Adrenal gland (tissue), 19 donors: ENCODE measurements around the gene NUDT6. TPM values are rescaled to one million over a fixed set of nuclear protein-coding genes. Genes with fewer than 3 reads are reported as not detected.

Source experiments
- DNase-seq, 7 donors: peaks; one replicate each; pipeline ENCODE4 v3.0.0-alpha.2; 2019 to 2020
- H3K27ac ChIP-seq, 5 donors: fragments of 200-600 bp; sonication (generic) in 4 of 5; 1 replicate in 3 of 5; 2 replicates in 2 of 5; pipeline versions ENCODE4 v1.5.1 to v1.8.0; 2016 to 2020; ENCODE audit warnings: mild to moderate bottlenecking in 1 of 5
- H3K27me3 ChIP-seq: fragments of 200-600 bp; 2 replicates; pipeline ENCODE4 v1.8.0; 2021
- H3K36me3 ChIP-seq, 2 donors: fragments of 200-600 bp; replicated peaks in 1 of 2; 1 replicate in 1 of 2; 2 replicates in 1 of 2; pipeline versions ENCODE4 v1.5.1 to v1.8.0; 2018 to 2022
- H3K4me1 ChIP-seq, 2 donors: fragments of 200-600 bp; replicated peaks in 1 of 2; 1 replicate in 1 of 2; 2 replicates in 1 of 2; pipeline versions ENCODE4 v1.5.1 to v1.8.0; 2018 to 2021
- H3K4me3 ChIP-seq, 4 donors: fragments of 200-600 bp; sonication (generic) in 3 of 4; one replicate each; pipeline ENCODE4 v1.5.1; 2016 to 2018
- H3K9me3 ChIP-seq, 3 donors: fragments of 200-600 bp; sonication (generic) in 1 of 3; replicated peaks in 1 of 3; 1 replicate in 2 of 3; 2 replicates in 1 of 3; pipeline versions ENCODE4 v1.5.1 to v1.8.0; 2016 to 2021
- POLR2A ChIP-seq, 2 donors: fragments of 450-650 bp; IDR thresholded peaks; one replicate each; pipeline ENCODE4 v1.6.1; 2017; ENCODE audit warnings: antibody characterized with exemption in 2 of 2, mild to moderate bottlenecking in 2 of 2, moderate library complexity in 1 of 2
- WGBS, 4 donors: extraction: QIAGEN DNeasy Blood & Tissue Kit in 2 of 4; methylation state at CpG; one replicate each; pipeline versions ENCODE4 v1.1.5 to v1.1.7; 2013 to 2017; 5-methylcytosine and 5-hydroxymethylcytosine counted together
- intact Hi-C, 2 donors: fragments of 100-400 bp; cut with DNase I; formaldehyde crosslinking; loops; one replicate each; pipeline versions ENCODE4 v1.14.1 to v1.15.0; 2022 to 2023
- long read RNA-seq, 10 donors: library from polyadenylated mRNA in 3 of 10; unstranded in 2 of 10; stranded (forward) in 1 of 10; transcript quantifications; one replicate each; pipeline ENCODE4 v2.0.0 and lab custom pipeline, GENCODE V29; 2021 to 2026
- polyA plus RNA-seq, 3 donors: library from polyadenylated mRNA; stranded (reverse); fragments of 200-250 nt in 2 of 3; fragments of 350-450 nt in 1 of 3; fragmentation: Illumina TruSeq in 1 of 3; extraction: RNeasy Lipid Tissue Mini Kit (QIAGEN cat#74804) in 1 of 3; gene quantifications; one replicate each; pipeline ENCODE4 v1.2.3, GENCODE V29; 2013 to 2014
- total RNA-seq, 9 donors: library from RNA; depleted of rRNA in 4 of 9; stranded (reverse); fragments of >200 nt in 4 of 9; fragments of 120-200 nt in 1 of 9; fragmentation: NEBNext Ultra II Directional in 1 of 9; extraction: Animal tissue kit (Norgen Biotek cat#: 25700) in 1 of 9; gene quantifications; one replicate each; pipeline versions ENCODE4 v1.1.0 to v1.2.4, GENCODE V29; 2013 to 2023
- TF ChIP-seq, protein P1 (sequence below), 6 experiments: fragments of 450-650 bp in 4 of 6; fragments of 200-600 bp in 2 of 6; sonication (generic) in 1 of 6; IDR thresholded peaks; 1 replicate in 5 of 6; 2 replicates in 1 of 6; pipeline versions ENCODE4 v1.5.1 to v1.8.0; 2016 to 2021; ENCODE audit warnings: antibody characterized with exemption in 6 of 6, mild to moderate bottlenecking in 2 of 6, moderate library complexity in 1 of 6
- donor health status: healthy with polysubstance abuse.
- donor health status: Bipolar disorder and iron deficiency.
- donor health status: DM: yes; HTN: yes; CAD: no.
- donor health status: DM: no; HTN: no; CAD: no.
- donor health status: DM: no; HTN: no; CAD: no.
- donor health status: DM: yes; HTN: yes; CAD: no.

NUDT6 gene, protein sequence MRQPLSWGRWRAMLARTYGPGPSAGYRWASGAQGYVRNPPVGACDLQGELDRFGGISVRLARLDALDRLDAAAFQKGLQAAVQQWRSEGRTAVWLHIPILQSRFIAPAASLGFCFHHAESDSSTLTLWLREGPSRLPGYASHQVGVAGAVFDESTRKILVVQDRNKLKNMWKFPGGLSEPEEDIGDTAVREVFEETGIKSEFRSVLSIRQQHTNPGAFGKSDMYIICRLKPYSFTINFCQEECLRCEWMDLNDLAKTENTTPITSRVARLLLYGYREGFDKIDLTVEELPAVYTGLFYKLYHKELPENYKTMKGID
- total RNA-seq, result 10 to 100 TPM in 6 of 9 donors, 1 to 10 TPM in 3; 6.4 to 31.1 (median 11.9) TPM
- 10 to 100 TPM; 16.4 to 19.6 (median 18.8) TPM for polyA plus RNA-seq
- long read RNA-seq, donor 1, transcript NUDT6-201 (5 exons, 1,169 nt), result major isoform, 5 of 5 reads
- long read RNA-seq, donor 1, partial matches to known transcripts, result 0 of 5 reads
- long read RNA-seq, donor 1, other reads (novel, unspliced or antisense), result 0 of 5 reads
- long read RNA-seq, donor 2, transcript NUDT6-201 (5 exons, 1,169 nt), result major isoform, 7 of 7 reads
- long read RNA-seq, donor 2, partial matches to known transcripts, result 0 of 7 reads
- long read RNA-seq, donor 2, other reads (novel, unspliced or antisense), result 0 of 7 reads
- long read RNA-seq, donor 3, transcript NUDT6-201 (5 exons, 1,169 nt), result major isoform, 5 of 6 reads
- long read RNA-seq, donor 3, partial matches to known transcripts, result 0 of 6 reads
- long read RNA-seq, donor 3, other reads (novel, unspliced or antisense), result 0 of 6 reads
- long read RNA-seq, donor 4, transcript NUDT6-201 (5 exons, 1,169 nt), result major isoform, 13 of 14 reads
- long read RNA-seq, donor 4, partial matches to known transcripts, result 0 of 14 reads
- long read RNA-seq, donor 4, other reads (novel, unspliced or antisense), result 1 of 14 reads
- long read RNA-seq, donor 5, transcript NUDT6-201 (5 exons, 1,169 nt), result major isoform, 18 of 19 reads
- long read RNA-seq, donor 5, partial matches to known transcripts, result 1 of 19 reads
- long read RNA-seq, donor 5, other reads (novel, unspliced or antisense), result 0 of 19 reads
- long read RNA-seq, donor 6, partial matches to known transcripts, result 0 of 4 reads
- long read RNA-seq, donor 6, other reads (novel, unspliced or antisense), result 2 of 4 reads
- long read RNA-seq, donor 7, partial matches to known transcripts, result 0 of 3 reads
- long read RNA-seq, donor 7, other reads (novel, unspliced or antisense), result 0 of 3 reads
- long read RNA-seq, donor 8, transcript NUDT6-201 (5 exons, 1,169 nt), result major isoform, 6 of 7 reads
- long read RNA-seq, donor 8, partial matches to known transcripts, result 0 of 7 reads
- long read RNA-seq, donor 8, other reads (novel, unspliced or antisense), result 0 of 7 reads
- long read RNA-seq, donor 9, partial matches to known transcripts, result 0 of 3 reads
- long read RNA-seq, donor 9, other reads (novel, unspliced or antisense), result 0 of 3 reads
- long read RNA-seq, donor 10, partial matches to known transcripts, result 0 of 3 reads
- long read RNA-seq, donor 10, other reads (novel, unspliced or antisense), result 0 of 3 reads

DNA sequence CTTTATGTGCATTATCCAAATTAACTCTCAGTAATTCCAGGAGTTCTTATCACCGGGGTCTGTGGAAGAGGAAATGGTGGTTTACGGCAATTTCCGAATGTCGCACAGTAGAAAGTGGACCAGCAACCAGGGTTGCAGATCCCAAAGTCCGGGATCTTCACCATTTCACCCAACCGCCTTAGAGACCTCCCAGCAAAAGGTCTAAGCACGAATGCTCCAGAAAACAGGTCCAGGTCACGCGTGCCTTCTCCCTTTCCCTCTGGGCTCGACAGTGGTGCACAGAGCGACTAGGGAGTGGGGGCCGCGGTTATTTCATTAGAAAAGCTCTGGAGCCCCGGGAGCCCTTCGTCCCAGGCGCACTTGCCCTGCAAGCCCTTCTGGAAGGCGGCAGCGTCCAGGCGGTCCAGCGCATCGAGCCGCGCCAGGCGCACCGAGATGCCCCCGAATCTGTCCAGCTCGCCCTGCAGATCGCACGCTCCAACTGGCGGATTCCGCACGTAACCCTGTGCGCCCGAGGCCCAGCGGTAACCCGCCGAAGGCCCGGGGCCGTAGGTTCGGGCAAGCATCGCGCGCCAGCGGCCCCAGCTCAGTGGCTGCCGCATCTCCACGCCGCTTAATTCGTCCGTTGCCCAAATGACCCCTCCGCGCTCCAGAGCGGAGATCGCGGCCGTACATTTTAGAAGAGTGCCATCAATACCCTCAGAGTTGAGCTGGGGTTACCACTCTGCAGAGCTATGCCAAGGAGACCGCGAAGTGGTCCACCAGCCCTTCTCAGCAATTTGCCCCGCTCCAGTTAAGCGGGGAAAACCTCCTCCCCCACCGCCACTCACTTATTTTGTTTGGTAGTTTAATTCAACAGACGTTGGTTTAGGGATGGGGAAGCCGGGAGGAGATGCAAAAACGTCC lies at the start of gene NUDT6:
Gene NUDT6, minus strand, starts transcription at position 627 of the 906 bp plus-strand sequence. Its CDS starts 25 bp downstream, at position 602.
- peak; percentile 62 to 78 (median 65) for DNase-seq
- WGBS, 4 donors, result 0 to 1% (median 0%) methylated on average over 19 to 63 of the region's 63 CpGs
- Histone ChIP-seq H3K27ac (peak within 1 kb of the TSS in 4 of 5 donors; percentile 45 to 84 (median 61)), H3K4me3 (peak within 1 kb of the TSS; percentile 30 to 96 (median 85)), H3K9me3 (no peaks in the 10 kb centered on the region), H3K4me1 (peaks cover 7 to 19% of the 10 kb centered on the region in 2 donors), H3K36me3 (no peaks in the 10 kb centered on the region), H3K27me3 (no peaks in the 10 kb centered on the region)
- intact Hi-C loops, result loop anchor here in 1 of 2 donors (10.0 kb wide), 1 partner anchor 177 kb away; no protein-coding TSS in a partner anchor
- peak in 1 of 2 donors; percentile 25 for TF ChIP-seq POLR2A (IDR thresholded peaks at IDR 0.05)
- TF ChIP-seq, protein P1, sequence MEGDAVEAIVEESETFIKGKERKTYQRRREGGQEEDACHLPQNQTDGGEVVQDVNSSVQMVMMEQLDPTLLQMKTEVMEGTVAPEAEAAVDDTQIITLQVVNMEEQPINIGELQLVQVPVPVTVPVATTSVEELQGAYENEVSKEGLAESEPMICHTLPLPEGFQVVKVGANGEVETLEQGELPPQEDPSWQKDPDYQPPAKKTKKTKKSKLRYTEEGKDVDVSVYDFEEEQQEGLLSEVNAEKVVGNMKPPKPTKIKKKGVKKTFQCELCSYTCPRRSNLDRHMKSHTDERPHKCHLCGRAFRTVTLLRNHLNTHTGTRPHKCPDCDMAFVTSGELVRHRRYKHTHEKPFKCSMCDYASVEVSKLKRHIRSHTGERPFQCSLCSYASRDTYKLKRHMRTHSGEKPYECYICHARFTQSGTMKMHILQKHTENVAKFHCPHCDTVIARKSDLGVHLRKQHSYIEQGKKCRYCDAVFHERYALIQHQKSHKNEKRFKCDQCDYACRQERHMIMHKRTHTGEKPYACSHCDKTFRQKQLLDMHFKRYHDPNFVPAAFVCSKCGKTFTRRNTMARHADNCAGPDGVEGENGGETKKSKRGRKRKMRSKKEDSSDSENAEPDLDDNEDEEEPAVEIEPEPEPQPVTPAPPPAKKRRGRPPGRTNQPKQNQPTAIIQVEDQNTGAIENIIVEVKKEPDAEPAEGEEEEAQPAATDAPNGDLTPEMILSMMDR (IDR thresholded peaks at IDR 0.05), result no peak

DNA sequence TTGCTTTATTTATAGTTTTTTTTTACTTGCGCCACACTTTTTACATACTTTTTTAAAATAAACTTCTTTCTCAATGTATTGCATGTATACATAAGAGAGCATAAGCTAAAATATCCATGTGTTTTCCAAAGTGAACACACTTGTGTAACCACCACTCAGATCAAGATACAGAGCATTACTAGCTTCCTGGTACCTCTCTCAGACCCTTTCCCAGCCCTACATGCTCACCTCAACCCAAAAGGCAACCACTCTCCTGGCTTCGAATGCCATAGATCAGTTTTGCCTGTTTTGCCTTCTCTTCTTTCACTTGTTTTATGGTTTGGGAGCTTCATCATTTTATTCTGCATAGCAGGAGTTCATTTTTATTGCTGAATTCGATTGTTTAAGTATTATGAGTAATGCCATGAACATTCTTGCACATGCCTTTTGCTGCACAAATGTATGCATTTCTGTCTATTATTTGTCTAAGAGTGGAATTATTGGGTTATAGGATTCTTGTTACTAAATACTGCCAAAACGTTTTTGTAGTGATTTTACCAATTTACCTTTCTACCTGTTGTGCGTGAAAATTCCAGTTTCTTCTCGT lies 45.9 kb upstream of the NUDT6 start:
- Histone ChIP-seq H3K27ac (no peak overlapping the region), H3K27me3 (no peaks in the 10 kb centered on the region), H3K9me3 (no peaks in the 10 kb centered on the region), H3K36me3 (no peaks in the 10 kb centered on the region), H3K4me1 (no peaks in the 10 kb centered on the region), H3K4me3 (no peak overlapping the region)
- 71 to 81% (median 73%) methylated on average over 6 of the region's 6 CpGs for WGBS, 4 donors
- TF ChIP-seq, protein P1 (IDR thresholded peaks at IDR 0.05), result no peak
- TF ChIP-seq POLR2A (IDR thresholded peaks at IDR 0.05), result no peak
- no peak for DNase-seq
- intact Hi-C loops, result no loop called here

DNA sequence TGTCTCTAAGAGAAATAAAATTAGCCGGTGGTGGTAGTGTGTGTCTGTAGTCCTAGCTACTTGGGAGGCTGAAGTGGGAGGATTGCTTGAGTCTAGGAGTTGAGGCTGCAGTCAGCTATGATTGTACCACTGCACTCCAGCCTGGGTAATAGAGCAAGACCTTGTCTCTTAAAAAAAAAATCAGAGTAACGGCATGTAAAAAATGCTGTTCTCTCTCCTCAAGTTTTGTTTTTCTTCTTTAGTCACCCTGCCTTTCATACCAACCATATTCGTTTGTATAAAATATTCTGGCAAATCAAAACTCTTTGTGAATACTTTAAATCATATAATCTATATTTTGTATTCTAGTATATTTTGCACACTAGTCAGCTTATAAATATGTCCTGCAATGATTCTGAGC lies 44.8 kb upstream of the NUDT6 start:
- no peaks in the 10 kb centered on the region for H3K4me1 ChIP-seq
- no peaks in the 10 kb centered on the region for H3K9me3 ChIP-seq
- DNase-seq, result no peak
- H3K27ac ChIP-seq, result no peak overlapping the region
- no peak for TF ChIP-seq POLR2A (IDR thresholded peaks at IDR 0.05)
- TF ChIP-seq, protein P1 (IDR thresholded peaks at IDR 0.05), result no peak
- 93 to 97% (median 94%) methylated on average over 3 of the region's 3 CpGs for WGBS, 4 donors
- no peaks in the 10 kb centered on the region for H3K27me3 ChIP-seq
- H3K4me3 ChIP-seq, result no peak overlapping the region
- intact Hi-C loops, result no loop called here
- no peaks in the 10 kb centered on the region for H3K36me3 ChIP-seq
